MCF 10A (cell line): ENCODE measurements around the gene CCDC150. TPM values are rescaled to one million over a fixed set of nuclear protein-coding genes. Genes with fewer than 3 reads are reported as not detected.

Source experiments
- BruUV-seq: library from RNA; stranded (reverse); fragments of 400-500 nt; replicated peaks from 2 replicates; lab custom pipeline; 2021; lab: Mats Ljungman, UMichigan
- CTCF ChIA-PET: fragments of 300-600 bp; sonication (Branson Sonifier 250); formaldehyde crosslinking; extraction: SDS; loops from one replicate; lab custom pipeline; 2021; ENCODE audit warnings: antibody characterized with exemption, inconsistent platforms; lab: Yijun Ruan, JAX
- POLR2A ChIA-PET: fragments of 300-600, 350-650 bp; sonication (Branson Sonifier 250); formaldehyde crosslinking; extraction: SDS; loops from one replicate; lab custom pipeline; 2020; ENCODE audit warnings: antibody characterized with exemption, inconsistent platforms; lab: Yijun Ruan, JAX
- DNase-seq: peaks from one replicate; pipeline ENCODE4 v3.0.0-alpha.2; 2018; ENCODE audit not compliant: unreplicated experiment
- H3K27ac Mint-ChIP-seq: one replicate; pipeline ENCODE4 v1.8.0; 2022; ENCODE audit warnings: mild to moderate bottlenecking, low read depth, mixed read lengths; ENCODE audit not compliant: unreplicated experiment
- H3K27me3 Mint-ChIP-seq: one replicate; pipeline ENCODE4 v1.8.0; 2022; ENCODE audit warnings: mixed read lengths; ENCODE audit not compliant: insufficient read depth, unreplicated experiment
- H3K36me3 Mint-ChIP-seq: one replicate; pipeline ENCODE4 v1.8.0; 2022; ENCODE audit warnings: mild to moderate bottlenecking, moderate library complexity, mixed read lengths; ENCODE audit not compliant: insufficient read depth, unreplicated experiment
- H3K4me1 Mint-ChIP-seq: one replicate; pipeline ENCODE4 v1.8.0; 2022; ENCODE audit warnings: mixed read lengths; ENCODE audit not compliant: insufficient read depth, unreplicated experiment
- H3K4me3 Mint-ChIP-seq: one replicate; pipeline ENCODE4 v1.8.0; 2022; ENCODE audit warnings: mild to moderate bottlenecking, moderate library complexity, mixed read lengths; ENCODE audit not compliant: unreplicated experiment
- H3K9me3 Mint-ChIP-seq: one replicate; pipeline ENCODE4 v1.8.0; 2022; ENCODE audit warnings: mixed read lengths; ENCODE audit not compliant: unreplicated experiment
- CTCF ChIP-seq: fragments of 200-600 bp; IDR thresholded peaks from one replicate; pipeline ENCODE4 v1.8.0; 2022; ENCODE audit warnings: antibody characterized with exemption, mild to moderate bottlenecking; ENCODE audit not compliant: unreplicated experiment
- intact Hi-C: fragments of 100-400 bp; cut with micrococcal nuclease; formaldehyde crosslinking; loops from 2 replicates; pipeline ENCODE4 v1.14.1; 2022
- total RNA-seq: library from RNA; stranded (reverse); gene quantifications from 2 replicates; pipeline ENCODE4 v1.2.3, GENCODE V29; 2022

The CCDC150 gene
- total RNA-seq, 1 experiment from 2014 or later, result 8.1 TPM

DNA sequence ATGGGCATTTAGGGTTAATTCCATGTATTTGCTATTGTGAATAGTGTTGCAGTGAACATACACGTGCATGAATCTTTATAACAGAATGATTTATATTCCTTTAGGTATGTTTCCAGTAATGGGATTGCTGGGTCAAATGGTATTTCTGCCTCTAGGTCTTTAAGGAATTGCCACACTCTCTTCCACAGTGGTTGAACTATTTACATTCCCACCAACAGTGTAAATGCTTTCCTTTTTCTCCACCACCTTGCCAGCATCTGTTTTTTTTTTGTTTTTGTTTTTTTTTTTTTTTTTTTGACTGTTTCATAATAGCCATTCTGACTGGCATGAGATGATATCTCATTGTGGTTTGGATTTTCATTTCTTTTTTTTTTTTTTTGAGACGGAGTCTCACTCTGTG lies 97.5 kb downstream of the CCDC150 start:
- POLR2A ChIA-PET, result interaction anchor here (0.6 kb wide), 1 partner anchor 16 kb away, joined by 3 read pairs; no protein-coding TSS in a partner anchor
- intact Hi-C loops, result no loop called here
- Mint-ChIP-seq H3K9me3 (peaks cover 9% of the 10 kb centered on the region), H3K27ac (no peak overlapping the region), H3K27me3 (no peaks in the 10 kb centered on the region), H3K4me3 (no peak overlapping the region), H3K4me1 (no peaks in the 10 kb centered on the region), H3K36me3 (peaks cover 6% of the 10 kb centered on the region)
- no peak for TF ChIP-seq CTCF
- no TSS peak for BruUV-seq
- no peak for DNase-seq
- CTCF ChIA-PET, result interaction anchor here (0.6 kb wide), 2 partner anchors 10 to 839 kb away, joined by 3 read pairs; no protein-coding TSS in a partner anchor

DNA sequence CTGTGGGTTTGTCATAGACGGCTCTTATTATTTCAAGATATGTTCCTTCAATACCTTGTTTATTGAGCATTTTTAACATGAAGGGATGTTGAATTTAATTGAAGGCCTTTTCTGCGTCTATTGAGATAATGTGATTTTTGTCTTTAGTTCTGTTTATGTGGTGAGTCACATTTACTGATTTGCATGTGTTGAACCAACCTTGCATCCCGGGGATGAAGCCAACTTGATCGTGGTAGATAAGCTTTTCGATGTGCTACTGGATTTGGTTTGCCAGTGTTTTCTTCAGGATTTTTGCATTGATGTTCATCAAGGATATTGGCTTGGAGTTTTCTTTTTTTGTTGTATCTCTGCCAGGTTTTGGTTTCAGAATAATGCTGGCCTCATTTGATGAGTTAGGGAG lies 99.5 kb downstream of the CCDC150 start:
- intact Hi-C loops, result no loop called here
- Mint-ChIP-seq H3K4me1 (no peaks in the 10 kb centered on the region), H3K36me3 (peaks cover 6% of the 10 kb centered on the region), H3K27me3 (no peaks in the 10 kb centered on the region), H3K4me3 (no peak overlapping the region), H3K9me3 (peaks cover 9% of the 10 kb centered on the region), H3K27ac (no peak overlapping the region)
- ChIA-PET CTCF (interaction anchor here (0.5 to 1.1 kb wide), 2 partner anchors 12 to 530 kb away, joined by 4 to 7 read pairs; no protein-coding TSS in a partner anchor), POLR2A (no interaction called here)
- no peak for TF ChIP-seq CTCF
- DNase-seq, result no peak
- no TSS peak for BruUV-seq

- no peaks in the 10 kb centered on the region for H3K27me3 Mint-ChIP-seq
- intact Hi-C loops, result no loop called here
- DNase-seq, result no peak
- no peaks in the 10 kb centered on the region for H3K4me1 Mint-ChIP-seq
- H3K9me3 Mint-ChIP-seq, result peaks cover 9% of the 10 kb centered on the region
- CTCF ChIA-PET, result interaction anchor here (0.9 to 2.3 kb wide), 3 partner anchors 9 to 206 kb away, joined by 3 to 10 read pairs (median 9); no protein-coding TSS in a partner anchor
- no peak overlapping the region for H3K27ac Mint-ChIP-seq
- H3K36me3 Mint-ChIP-seq, result no peaks in the 10 kb centered on the region
- H3K4me3 Mint-ChIP-seq, result no peak overlapping the region
- TF ChIP-seq CTCF, result no peak
- POLR2A ChIA-PET, result no interaction called here
- BruUV-seq, result no TSS peak
These were observed 102.7 kb downstream of the CCDC150 start for GRCh38 chr2:196742216-196742615.

DNA sequence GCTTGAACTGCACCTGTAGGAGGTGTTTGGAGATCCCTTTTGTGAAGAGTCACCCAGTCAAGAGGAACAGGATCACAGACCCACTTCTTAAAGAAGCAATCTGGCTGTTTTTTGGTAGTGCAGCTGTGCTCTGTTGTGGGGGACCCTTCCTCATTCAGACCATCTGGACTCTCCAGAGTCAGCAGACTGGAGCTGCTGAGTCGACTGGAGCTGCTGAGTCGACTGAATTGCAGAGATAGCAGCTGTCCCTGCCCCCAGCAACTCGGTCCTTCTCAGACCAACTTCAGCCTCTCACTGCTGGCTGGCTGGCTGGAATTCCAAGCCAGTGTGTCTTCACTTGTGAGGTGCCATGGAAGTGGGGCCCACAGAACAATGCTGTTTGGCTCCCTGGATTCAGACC lies 103.2 kb downstream of the CCDC150 start:
- Mint-ChIP-seq H3K9me3 (peaks cover 9% of the 10 kb centered on the region), H3K27me3 (no peaks in the 10 kb centered on the region), H3K4me1 (no peaks in the 10 kb centered on the region), H3K36me3 (no peaks in the 10 kb centered on the region), H3K27ac (no peak overlapping the region), H3K4me3 (no peak overlapping the region)
- no TSS peak for BruUV-seq
- intact Hi-C loops, result no loop called here
- ChIA-PET CTCF (interaction anchor here (0.9 to 2.3 kb wide), 3 partner anchors 8 to 206 kb away, joined by 3 to 10 read pairs (median 9); no protein-coding TSS in a partner anchor), POLR2A (no interaction called here)
- no peak for TF ChIP-seq CTCF
- no peak for DNase-seq
